Posterior vena cava (tissue), 2 donors: ENCODE measurements around the gene CTSE. TPM values are rescaled to one million over a fixed set of nuclear protein-coding genes. Genes with fewer than 3 reads are reported as not detected.
"Not testable (repeated sequence)": the region's sequence is repeated elsewhere in the genome, so short reads cannot be mapped to it uniquely, and the experiment has no call there.

ENCODE experiments used
- DNase-seq: peaks from one replicate; pipeline ENCODE4 v3.0.0-alpha.2; 2020; ENCODE audit warnings: low spot score
- intact Hi-C, 2 donors: fragments of 100-400 bp; cut with DNase I; formaldehyde crosslinking; loops; one replicate each; pipeline versions ENCODE4 v1.14.1 to v1.14.2; 2022 to 2023
- long read RNA-seq, 2 donors: library from polyadenylated mRNA; unstranded; transcript quantifications; one replicate each; pipeline ENCODE4 v2.0.0, GENCODE V29; 2020 to 2021
- total RNA-seq, 2 donors: library from RNA; stranded (reverse); fragmentation: NEBNext Ultra II Directional; extraction: Animal tissue kit (Norgen Biotek cat#: 25700); gene quantifications; one replicate each; pipeline ENCODE4 v1.2.1, GENCODE V29; 2021
- donor health status: DM: yes; HTN: yes; CAD: no.
- donor health status: DM: yes; HTN: yes; CAD: no.

CTSE gene
- total RNA-seq = not detected
- long read RNA-seq, donor 1 = 0 reads
- long read RNA-seq, donor 2 = 0 reads

GRCh38 chr1:206023695-206024094, at the start of gene CTSE:
TSS of gene CTSE (minus strand) at chr1:206023895. CDS start at chr1:206023791, 104 bp downstream.
- intact Hi-C loops = loop anchor here in 1 of 2 donors (10.0 kb wide), 1 partner anchor 1941 kb away; no protein-coding TSS in a partner anchor
- no peak for DNase-seq

GRCh38 chr1:206070627-206071304, 47.1 kb upstream of the CTSE start:
- DNase-seq = no peak
- intact Hi-C loops = no loop called here

GRCh38 chr1:206068314-206068713, 44.6 kb upstream of the CTSE start:
- intact Hi-C loops = no loop called here
- DNase-seq = no peak

- no peak for DNase-seq
- intact Hi-C loops = no loop called here
These were observed 44.0 kb upstream of the CTSE start for GRCh38 chr1:206067486-206068227.

- intact Hi-C loops = no loop called here
- DNase-seq = no peak
These were observed 42.9 kb upstream of the CTSE start for GRCh38 chr1:206066479-206067171.

- no peak for DNase-seq
- intact Hi-C loops = no loop called here
These were observed 42.0 kb upstream of the CTSE start for GRCh38 chr1:206065547-206066145.

GRCh38 chr1:206064501-206064900, 40.8 kb upstream of the CTSE start:
- intact Hi-C loops, DNase-seq: not testable (repeated sequence)

GRCh38 chr1:206064001-206064400, 40.3 kb upstream of the CTSE start:
- DNase-seq, intact Hi-C loops: not testable (repeated sequence)

- DNase-seq = no peak
- intact Hi-C loops = no loop called here
These were observed 38.8 kb upstream of the CTSE start for GRCh38 chr1:206062464-206062863.

- intact Hi-C loops = no loop called here
- no peak for DNase-seq
These were observed 37.1 kb upstream of the CTSE start for GRCh38 chr1:206060844-206061243.

GRCh38 chr1:206059355-206059915, 35.7 kb upstream of the CTSE start:
- no peak for DNase-seq
- intact Hi-C loops = no loop called here

- DNase-seq = no peak
- intact Hi-C loops = no loop called here
These were observed 35.2 kb upstream of the CTSE start for GRCh38 chr1:206058927-206059292.

GRCh38 chr1:206058289-206058926, 34.7 kb upstream of the CTSE start:
- DNase-seq, intact Hi-C loops: not testable (repeated sequence)

- intact Hi-C loops = not testable (repeated sequence)
These were observed 32.1 kb upstream of the CTSE start for GRCh38 chr1:206055639-206056323.

GRCh38 chr1:206055069-206055625, 31.5 kb upstream of the CTSE start:
- intact Hi-C loops, DNase-seq: not testable (repeated sequence)

More at GRCh38 chr1:206055639-206056323, 32.1 kb upstream of the CTSE start:
- not testable (repeated sequence) for DNase-seq

GRCh38 chr1:206053616-206054015, 29.9 kb upstream of the CTSE start:
- intact Hi-C loops, DNase-seq: not testable (repeated sequence)

GRCh38 chr1:206052919-206053610, 29.4 kb upstream of the CTSE start, which contains the start of gene RHEX:
TSS of gene RHEX (plus strand) at chr1:206053173. CDS start at chr1:206097829, 44,656 bp downstream.
- intact Hi-C loops, DNase-seq: not testable (repeated sequence)
